IMR-90 (cell line): ENCODE data around the gene ELOB. TPM values are rescaled to one million over a fixed set of nuclear protein-coding genes. Genes with fewer than 3 reads are reported as not detected.

ENCODE experiments used
- ATAC-seq: fragments of 200-7000 bp; cut with Tn5 transposase; 2 replicates; pipeline ENCODE4 v1.9.1; 2020; ENCODE audit warnings: low read depth, mild to moderate bottlenecking, moderate library complexity
- BruUV-seq: library from RNA; stranded (reverse); fragments of 400-500 nt; replicated peaks from 2 replicates; lab custom pipeline; 2021; lab: Mats Ljungman, UMichigan
- CTCF ChIA-PET: fragments of 300-600 bp; formaldehyde crosslinking; extraction: SDS; loops from one replicate; lab custom pipeline; 2021; ENCODE audit warnings: antibody characterized with exemption; lab: Yijun Ruan, JAX
- POLR2A ChIA-PET: fragments of 300-600 bp; sonication (Branson Sonifier 250); formaldehyde crosslinking; loops from one replicate; lab custom pipeline; 2022; ENCODE audit warnings: antibody characterized with exemption; ENCODE audit not compliant: unreplicated experiment; lab: Charles Lee
- DNase-seq: peaks from one replicate; pipeline ENCODE4 v3.0.0; 2013
- H2AFZ ChIP-seq: replicated peaks from 2 replicates; pipeline ENCODE3; 2013; ENCODE audit warnings: low read length, mild to moderate bottlenecking; ENCODE audit not compliant: poor library complexity
- H2AK5ac ChIP-seq: 2 replicates; pipeline ENCODE4 v1.6.1; 2013; ENCODE audit warnings: low read depth, low read length, inconsistent platforms
- H2AK9ac ChIP-seq: replicated peaks from 2 replicates; pipeline ENCODE3; 2013; ENCODE audit warnings: mild to moderate bottlenecking, low read depth, low read length, moderate library complexity; ENCODE audit not compliant: poor library complexity
- H2BK120ac ChIP-seq: 2 replicates; pipeline ENCODE4 v1.6.1; 2013; ENCODE audit warnings: low read depth, low read length, inconsistent platforms
- H2BK15ac ChIP-seq: 3 replicates; pipeline ENCODE4 v1.6.1; 2013; ENCODE audit warnings: low read depth, low read length, inconsistent platforms
- H2BK20ac ChIP-seq: 2 replicates; pipeline ENCODE4 v1.6.1; 2013; ENCODE audit warnings: low read depth, mild to moderate bottlenecking, inconsistent platforms, low read length, moderate library complexity
- H2BK5ac ChIP-seq: 2 replicates; pipeline ENCODE4 v1.6.1; 2013; ENCODE audit warnings: mild to moderate bottlenecking, low read depth, low read length, inconsistent platforms; ENCODE audit not compliant: poor library complexity, severe bottlenecking
- H3K14ac ChIP-seq: replicated peaks from 2 replicates; pipeline ENCODE4 v1.6.1; 2013; ENCODE audit warnings: low read depth, low read length, inconsistent platforms
- H3K18ac ChIP-seq: 2 replicates; pipeline ENCODE4 v1.6.1; 2013; ENCODE audit warnings: low read depth, low read length, control low read depth
- H3K23ac ChIP-seq: 2 replicates; pipeline ENCODE4 v1.6.1; 2013; ENCODE audit warnings: low read depth, low read length, inconsistent platforms
- H3K27ac ChIP-seq: 2 replicates; pipeline ENCODE4 v1.5.1; 2013; ENCODE audit warnings: mild to moderate bottlenecking, control low read depth, low read length; ENCODE audit not compliant: insufficient read depth
- H3K27me3 ChIP-seq: 2 replicates; pipeline ENCODE4 v1.6.1; 2013; ENCODE audit warnings: low read length; ENCODE audit not compliant: control insufficient read depth, insufficient read depth
- H3K36me3 ChIP-seq: 2 replicates; pipeline ENCODE4 v1.6.1; 2013; ENCODE audit warnings: low read length, mixed read lengths; ENCODE audit not compliant: control insufficient read depth, insufficient read depth
- H3K4ac ChIP-seq: 2 replicates; pipeline ENCODE4 v1.6.1; 2013; ENCODE audit warnings: low read depth, low read length, inconsistent platforms
- H3K4me1 ChIP-seq: 2 replicates; pipeline ENCODE4 v1.6.1; 2013; ENCODE audit warnings: low read length, mixed read lengths; ENCODE audit not compliant: control insufficient read depth, insufficient read depth
- H3K4me2 ChIP-seq: 2 replicates; pipeline ENCODE4 v1.6.1; 2013; ENCODE audit warnings: low read depth, mild to moderate bottlenecking, control low read depth, low read length, moderate library complexity
- H3K4me3 ChIP-seq: 2 replicates; pipeline ENCODE4 v1.5.1; 2013; ENCODE audit warnings: low read depth, mild to moderate bottlenecking, control low read depth, low read length, moderate library complexity; ENCODE audit not compliant: insufficient read depth
- H3K56ac ChIP-seq: 2 replicates; pipeline ENCODE4 v1.6.1; 2013; ENCODE audit warnings: low read length, inconsistent platforms; ENCODE audit not compliant: insufficient read depth; ENCODE audit errors: extremely low read depth
- H3K79me1 ChIP-seq, 2 experiments: 2 replicates each; pipeline ENCODE4 v1.6.1; 2013; ENCODE audit warnings: low read length in 2 of 2, inconsistent platforms in 1 of 2, low read depth in 1 of 2
- H3K9ac ChIP-seq: 2 replicates; pipeline ENCODE4 v1.6.1; 2013; ENCODE audit warnings: low read depth, low read length, control low read depth
- H3K9me1 ChIP-seq: 2 replicates; pipeline ENCODE4 v1.6.1; 2013; ENCODE audit warnings: low read length, inconsistent platforms; ENCODE audit not compliant: insufficient read depth
- H3K9me3 ChIP-seq: 2 replicates; pipeline ENCODE4 v1.6.1; 2013; ENCODE audit warnings: low read length; ENCODE audit not compliant: control insufficient read depth, insufficient read depth
- H4K20me1 ChIP-seq: 2 replicates; pipeline ENCODE4 v1.6.1; 2013; ENCODE audit warnings: low read length, inconsistent platforms; ENCODE audit not compliant: insufficient read depth
- H4K5ac ChIP-seq: 2 replicates; pipeline ENCODE4 v1.6.1; 2013; ENCODE audit warnings: mild to moderate bottlenecking, low read depth, low read length, control low read depth
- H4K8ac ChIP-seq, 2 experiments: 2 replicates each; pipeline ENCODE4 v1.6.1; 2013; ENCODE audit warnings: low read depth in 2 of 2, low read length in 2 of 2, control low read depth in 1 of 2, inconsistent platforms in 1 of 2
- H4K91ac ChIP-seq: 2 replicates; pipeline ENCODE4 v1.6.1; 2013; ENCODE audit warnings: low read depth, low read length, inconsistent platforms; ENCODE audit not compliant: insufficient read depth
- CEBPB ChIP-seq: IDR thresholded peaks from 2 replicates; pipeline ENCODE4 v1.6.1; 2012; ENCODE audit warnings: low read depth, low read length, improper control_type of control experiment
- CHD1 ChIP-seq: IDR thresholded peaks from 2 replicates; pipeline ENCODE4 v1.6.1; 2012; ENCODE audit warnings: low read depth, low read length, improper control_type of control experiment
- FOS ChIP-seq: fragments of 150-350 bp; IDR thresholded peaks from 2 replicates; pipeline ENCODE4 v1.6.1; 2016; ENCODE audit warnings: low read depth, low read length
- MAFK ChIP-seq: IDR thresholded peaks from 2 replicates; pipeline ENCODE4 v1.6.1; 2012; ENCODE audit warnings: low read depth, low read length, improper control_type of control experiment
- MAZ ChIP-seq: IDR thresholded peaks from 2 replicates; pipeline ENCODE4 v1.6.1; 2012; ENCODE audit warnings: low read depth, mild to moderate bottlenecking, low read length, improper control_type of control experiment, moderate library complexity, borderline replicate concordance
- RAD21 ChIP-seq: IDR thresholded peaks from 2 replicates; pipeline ENCODE4 v1.6.1; 2012; ENCODE audit warnings: low read length, improper control_type of control experiment
- RFX5 ChIP-seq: IDR thresholded peaks from 2 replicates; pipeline ENCODE4 v1.8.0; 2012; ENCODE audit warnings: low read depth, mild to moderate bottlenecking, low read length, moderate library complexity
- SMC3 ChIP-seq: fragments of 150-350 bp; IDR thresholded peaks from 2 replicates; pipeline ENCODE4 v1.6.1; 2016; ENCODE audit warnings: low read depth, mild to moderate bottlenecking, antibody characterized with exemption, low read length, moderate library complexity
- WGBS, 2 experiments: methylation state at CpG; one replicate each; pipeline versions ENCODE4 v1.1.5 to v1.1.7; 2013; ENCODE audit warnings: missing lambda C conversion rate in 2 of 2; ENCODE audit not compliant: insufficient read length in 1 of 2; ENCODE audit errors: extremely low coverage in 2 of 2; 5-methylcytosine and 5-hydroxymethylcytosine counted together
- dilution Hi-C: fragments of 300-500 bp; cut with HindIII; formaldehyde crosslinking; loops from one replicate; pipeline ENCODE4 v1.14.3; 2018; ENCODE audit warnings: low sequenced_read_pairs; ENCODE audit not compliant: unreplicated experiment
- in situ Hi-C: fragments of 300-500 bp; cut with MboI; formaldehyde crosslinking; loops from 3 replicates; pipeline ENCODE4 v1.14.3; 2019; ENCODE audit warnings: low sequenced_read_pairs, inconsistent platforms, mixed read lengths
- intact Hi-C: fragments of 100-400 bp; cut with micrococcal nuclease; formaldehyde crosslinking; loops from 2 replicates; pipeline ENCODE4 v1.10.0; 2022
- polyA plus RNA-seq, 3 experiments: library from polyadenylated mRNA; depleted of rRNA; stranded (reverse); fragments of >200 nt; gene quantifications; 2 replicates each; pipeline ENCODE4 v1.2.3, GENCODE V29; 2012; ENCODE audit warnings: low replicate concordance in 1 of 3
- total RNA-seq: library from RNA; depleted of rRNA; stranded (reverse); fragments of >200 nt; gene quantifications from 2 replicates; pipeline ENCODE4 v1.2.3, GENCODE V29; 2012
- TF ChIP-seq, protein P1 (sequence below): conservative IDR thresholded peaks from 2 replicates; pipeline ENCODE4 v1.5.1; 2012; ENCODE audit warnings: mild to moderate bottlenecking, low read depth, low read length, improper control_type of control experiment
- TF ChIP-seq, protein P2 (sequence below): fragments of 150-350 bp; IDR thresholded peaks from 2 replicates; pipeline ENCODE4 v1.6.1; 2017; ENCODE audit warnings: mild to moderate bottlenecking, antibody characterized with exemption, low read length, low read depth
- TF ChIP-seq, protein P3 (sequence below): fragments of 150-350 bp; IDR thresholded peaks from 2 replicates; pipeline ENCODE4 v1.6.1; 2016; ENCODE audit warnings: low read depth, mild to moderate bottlenecking, low read length, moderate library complexity, borderline replicate concordance

The ELOB gene
- total and polyA plus RNA-seq, 2 of the 4 experiments (the other 2 are of a cell fraction): 442 to 5,859 TPM

DNA sequence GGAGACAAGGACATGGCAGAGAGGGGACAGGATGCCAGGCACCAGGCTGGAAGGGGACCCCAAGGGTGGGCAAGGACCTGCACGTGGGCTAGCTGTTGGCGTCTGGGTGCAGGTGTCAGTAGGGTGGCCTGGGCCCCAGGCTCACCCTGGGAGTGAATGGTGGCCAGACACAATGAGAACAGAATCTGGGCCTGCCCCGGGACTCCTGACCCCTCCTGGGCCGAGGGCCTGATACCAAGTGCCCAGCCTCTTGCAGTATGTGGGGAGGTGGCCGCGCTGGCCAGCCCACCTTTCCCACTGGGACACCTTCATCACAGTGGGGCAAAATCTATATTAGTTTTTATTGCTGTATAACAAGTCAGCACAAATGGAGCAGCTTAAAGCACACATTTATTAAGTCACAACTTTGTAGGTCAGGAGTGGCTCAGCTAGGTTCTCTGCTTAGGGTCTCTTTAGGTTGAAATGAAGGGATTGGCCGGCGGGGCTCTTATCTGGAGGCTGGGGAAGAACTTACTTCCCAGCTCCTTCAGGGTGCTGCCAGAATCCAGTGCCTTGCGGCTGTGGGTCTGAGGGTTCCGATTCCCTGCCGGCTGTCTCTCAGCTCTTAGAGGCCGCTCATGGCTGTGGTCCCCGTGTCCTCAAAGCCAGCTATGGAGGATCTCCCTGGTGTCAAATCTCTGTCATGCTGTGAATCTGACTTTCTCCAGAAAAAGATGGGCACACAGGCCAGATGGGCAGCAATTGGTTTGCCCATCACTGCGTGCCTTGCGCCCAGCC lies 6.7 kb upstream of the ELOB start:
- H4K8ac ChIP-seq: no peak overlapping the region
- in situ Hi-C loops: no loop called here
- DNase-seq: no peak

More for the DNA sequence above, 6.7 kb upstream of the ELOB start:
- Histone ChIP-seq H2AK5ac (no peak overlapping the region), H3K9ac (no peak overlapping the region), H3K23ac (no peak overlapping the region), H2AK9ac (no peak overlapping the region), H3K56ac (no peak overlapping the region), H3K27me3 (peaks cover 48% of the 10 kb centered on the region), H4K91ac (no peak overlapping the region), H3K36me3 (no peaks in the 10 kb centered on the region), H4K20me1 (no peaks in the 10 kb centered on the region), H3K9me1 (peaks cover 2% of the 10 kb centered on the region), H3K4me3 (no peak overlapping the region), H2BK120ac (no peak overlapping the region), H3K18ac (no peak overlapping the region), H3K4me2 (no peak overlapping the region), H2AFZ (no peak overlapping the region), H4K5ac (no peak overlapping the region), H2BK20ac (no peak overlapping the region), H3K4ac (no peak overlapping the region), H3K4me1 (no peaks in the 10 kb centered on the region), H2BK15ac (no peak overlapping the region), H3K14ac (no peak overlapping the region), H3K9me3 (no peaks in the 10 kb centered on the region), H3K79me1 (peaks cover 2 to 7% of the 10 kb centered on the region in 2 experiments; a peak in 3 of 4 replicates), H2BK5ac (no peak overlapping the region), H3K27ac (no peak overlapping the region)
- no peak for ATAC-seq
- no peak for TF ChIP-seq FOS
- TF ChIP-seq, protein P1, sequence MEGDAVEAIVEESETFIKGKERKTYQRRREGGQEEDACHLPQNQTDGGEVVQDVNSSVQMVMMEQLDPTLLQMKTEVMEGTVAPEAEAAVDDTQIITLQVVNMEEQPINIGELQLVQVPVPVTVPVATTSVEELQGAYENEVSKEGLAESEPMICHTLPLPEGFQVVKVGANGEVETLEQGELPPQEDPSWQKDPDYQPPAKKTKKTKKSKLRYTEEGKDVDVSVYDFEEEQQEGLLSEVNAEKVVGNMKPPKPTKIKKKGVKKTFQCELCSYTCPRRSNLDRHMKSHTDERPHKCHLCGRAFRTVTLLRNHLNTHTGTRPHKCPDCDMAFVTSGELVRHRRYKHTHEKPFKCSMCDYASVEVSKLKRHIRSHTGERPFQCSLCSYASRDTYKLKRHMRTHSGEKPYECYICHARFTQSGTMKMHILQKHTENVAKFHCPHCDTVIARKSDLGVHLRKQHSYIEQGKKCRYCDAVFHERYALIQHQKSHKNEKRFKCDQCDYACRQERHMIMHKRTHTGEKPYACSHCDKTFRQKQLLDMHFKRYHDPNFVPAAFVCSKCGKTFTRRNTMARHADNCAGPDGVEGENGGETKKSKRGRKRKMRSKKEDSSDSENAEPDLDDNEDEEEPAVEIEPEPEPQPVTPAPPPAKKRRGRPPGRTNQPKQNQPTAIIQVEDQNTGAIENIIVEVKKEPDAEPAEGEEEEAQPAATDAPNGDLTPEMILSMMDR: no peak
- TF ChIP-seq, protein P2, sequence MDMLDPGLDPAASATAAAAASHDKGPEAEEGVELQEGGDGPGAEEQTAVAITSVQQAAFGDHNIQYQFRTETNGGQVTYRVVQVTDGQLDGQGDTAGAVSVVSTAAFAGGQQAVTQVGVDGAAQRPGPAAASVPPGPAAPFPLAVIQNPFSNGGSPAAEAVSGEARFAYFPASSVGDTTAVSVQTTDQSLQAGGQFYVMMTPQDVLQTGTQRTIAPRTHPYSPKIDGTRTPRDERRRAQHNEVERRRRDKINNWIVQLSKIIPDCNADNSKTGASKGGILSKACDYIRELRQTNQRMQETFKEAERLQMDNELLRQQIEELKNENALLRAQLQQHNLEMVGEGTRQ: no peak
- no peak for TF ChIP-seq SMC3
- no peak for TF ChIP-seq RFX5
- TF ChIP-seq RAD21: no peak
- TF ChIP-seq CHD1: no peak
- TF ChIP-seq, protein P3, sequence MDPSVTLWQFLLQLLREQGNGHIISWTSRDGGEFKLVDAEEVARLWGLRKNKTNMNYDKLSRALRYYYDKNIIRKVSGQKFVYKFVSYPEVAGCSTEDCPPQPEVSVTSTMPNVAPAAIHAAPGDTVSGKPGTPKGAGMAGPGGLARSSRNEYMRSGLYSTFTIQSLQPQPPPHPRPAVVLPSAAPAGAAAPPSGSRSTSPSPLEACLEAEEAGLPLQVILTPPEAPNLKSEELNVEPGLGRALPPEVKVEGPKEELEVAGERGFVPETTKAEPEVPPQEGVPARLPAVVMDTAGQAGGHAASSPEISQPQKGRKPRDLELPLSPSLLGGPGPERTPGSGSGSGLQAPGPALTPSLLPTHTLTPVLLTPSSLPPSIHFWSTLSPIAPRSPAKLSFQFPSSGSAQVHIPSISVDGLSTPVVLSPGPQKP: no peak
- no peak for TF ChIP-seq MAZ
- TF ChIP-seq MAFK: no peak
- TF ChIP-seq CEBPB: no peak
- intact Hi-C loops (no loop called here), dilution Hi-C loops (no loop called here)
- POLR2A ChIA-PET: no interaction called here
- CTCF ChIA-PET: no interaction called here
- no TSS peak for BruUV-seq
- WGBS, 2 experiments: 68% methylated on average over 8 of the region's 15 CpGs; no CpG with 5 or more reads in 1 of the 2 experiments
